ENCODE results near the gene MYO1E. TPM values are rescaled to one million over a fixed set of nuclear protein-coding genes. Genes with fewer than 3 reads are reported as not detected.

MYO1E gene
- total RNA-seq, 6 experiments from 2014 or later, result 45.2 to 139 (median 68.9) TPM

DNA sequence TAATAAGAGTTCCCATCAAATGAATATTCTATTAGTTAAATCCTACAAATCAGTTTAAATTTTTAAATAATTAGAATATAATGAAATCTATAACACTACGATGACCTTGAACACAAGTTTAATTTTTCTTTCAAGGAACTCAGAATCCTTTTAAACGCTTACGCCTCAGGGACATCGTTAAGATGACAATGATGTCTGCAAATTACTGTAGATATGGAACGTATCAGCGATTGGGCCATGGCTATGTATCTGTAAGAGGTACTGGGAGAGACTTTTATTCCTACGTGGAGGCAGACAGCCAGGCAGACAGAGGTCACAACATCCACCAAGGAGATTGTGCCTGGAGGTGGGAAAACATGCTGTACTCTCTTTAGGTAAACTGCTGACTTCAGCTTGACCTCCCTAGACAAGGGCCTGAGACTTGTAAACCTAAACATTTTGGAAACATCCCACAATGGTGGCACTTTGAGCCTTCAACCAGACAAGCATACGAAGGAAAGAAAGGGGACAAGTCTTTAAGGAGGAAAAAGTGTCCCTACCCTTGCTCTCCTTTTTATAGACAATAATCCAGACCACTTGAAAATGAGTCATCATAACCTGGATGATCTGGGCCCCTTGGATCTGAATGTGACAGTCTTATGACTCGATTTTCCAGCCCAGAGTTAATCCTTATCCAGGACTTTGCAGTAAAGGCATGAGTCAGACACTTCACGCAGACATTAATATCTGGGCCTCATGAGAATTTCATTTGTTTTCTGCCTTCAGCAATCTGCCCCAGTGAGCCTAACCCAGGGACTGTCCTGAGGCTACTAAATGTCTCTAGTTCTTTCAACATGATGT is 172.8 kb downstream of the MYO1E start:
- 86% methylated on average over 10 of the region's 10 CpGs for WGBS (ENCODE audit: insufficient coverage, low coverage, low lambda C conversion rate, missing lambda C conversion rate)
- ATAC-seq, result no peak

DNA sequence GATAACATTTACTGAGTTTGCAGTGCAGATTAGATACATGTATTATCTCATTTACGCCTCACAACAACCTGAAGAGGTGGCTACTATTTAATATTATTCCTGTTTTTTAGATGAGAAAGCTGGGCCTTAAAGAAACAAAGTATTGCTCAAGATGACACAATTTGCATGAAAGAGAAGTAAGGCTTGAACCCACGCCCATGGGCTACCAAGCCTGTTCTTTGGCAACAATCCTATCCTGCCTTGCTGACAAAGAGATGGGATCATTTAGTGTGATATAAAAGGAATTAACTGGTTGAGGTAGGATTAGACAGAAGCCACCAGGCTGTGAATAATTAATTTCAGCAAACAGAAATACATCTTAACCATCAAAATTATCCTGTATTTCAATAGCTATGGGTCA is 175.2 kb downstream of the MYO1E start:
- H3K27me3 ChIP-seq, result no peaks in the 10 kb centered on the region
- no peak for DNase-seq
- no peak for ATAC-seq
- peaks cover 0 to 48% (median 5%) of the 10 kb centered on the region in 4 donors for H3K36me3 ChIP-seq
- WGBS (ENCODE audit: insufficient coverage, low coverage, low lambda C conversion rate, missing lambda C conversion rate), result 69% methylated on average over 2 of the region's 2 CpGs
- no peak overlapping the region for H3K4me3 ChIP-seq
- intact Hi-C loops (cut with DNase I), result no loop called here
- H3K9me3 ChIP-seq, result no peaks in the 10 kb centered on the region
- no peaks in the 10 kb centered on the region for H3K4me1 ChIP-seq
- H3K27ac ChIP-seq, result no peak overlapping the region
- TF ChIP-seq CTCF (IDR thresholded peaks at IDR 0.05), result no peak

More for the DNA sequence above, 172.8 kb downstream of the MYO1E start:
- no peak overlapping the region for H3K4me3 ChIP-seq
- no peak for DNase-seq
- H3K9me3 ChIP-seq, result no peaks in the 10 kb centered on the region
- no peaks in the 10 kb centered on the region for H3K27me3 ChIP-seq
- TF ChIP-seq POLR2A (IDR thresholded peaks at IDR 0.05), result no peak
- no peak for TF ChIP-seq CTCF (IDR thresholded peaks at IDR 0.05)
- peaks cover 0 to 44% (median 14%) of the 10 kb centered on the region in 4 donors for H3K36me3 ChIP-seq
- H3K27ac ChIP-seq, result no peak overlapping the region
- intact Hi-C loops (cut with DNase I), result no loop called here
- H3K4me1 ChIP-seq, result no peaks in the 10 kb centered on the region

- no peaks in the 10 kb centered on the region for H3K27me3 ChIP-seq
- H3K4me3 ChIP-seq, result no peak overlapping the region
- H3K27ac ChIP-seq, result no peak overlapping the region
- no peak for ATAC-seq
- no peaks in the 10 kb centered on the region for H3K9me3 ChIP-seq
- intact Hi-C loops (cut with DNase I), result no loop called here
- TF ChIP-seq CTCF (IDR thresholded peaks at IDR 0.05) (no peak), POLR2A (IDR thresholded peaks at IDR 0.05) (no peak)
- no peaks in the 10 kb centered on the region for H3K4me1 ChIP-seq
- H3K36me3 ChIP-seq, result peaks cover 0 to 48% (median 5%) of the 10 kb centered on the region in 4 donors
- WGBS (ENCODE audit: insufficient coverage, low coverage, low lambda C conversion rate, missing lambda C conversion rate), result 83% methylated on average over 1 of the region's 2 CpGs
- no peak for DNase-seq
Observed at GRCh38 chr15:59196416-59196815, 176.3 kb downstream of the MYO1E start.

- H3K4me1 ChIP-seq, result no peaks in the 10 kb centered on the region
- whole genome bisulfite sequencing (ENCODE audit: insufficient coverage, low coverage, low lambda C conversion rate, missing lambda C conversion rate), result 85% methylated on average over 9 of the region's 10 CpGs
- TF ChIP-seq CTCF (IDR thresholded peaks at IDR 0.05), result no peak
- DNase-seq, result no peak
- no peaks in the 10 kb centered on the region for H3K27me3 ChIP-seq
- H3K9me3 ChIP-seq, result no peaks in the 10 kb centered on the region
- ATAC-seq, result no peak
- H3K4me3 ChIP-seq, result no peak overlapping the region
- H3K36me3 ChIP-seq, result peaks cover 0 to 57% (median 7%) of the 10 kb centered on the region in 4 donors
- no peak overlapping the region for H3K27ac ChIP-seq
- intact Hi-C loops (cut with DNase I), result no loop called here
Observed at GRCh38 chr15:59194639-59195325, 177.9 kb downstream of the MYO1E start.
